Measurements from ENCODE around the gene SLC43A1.

The SLC43A1 gene

DNA sequence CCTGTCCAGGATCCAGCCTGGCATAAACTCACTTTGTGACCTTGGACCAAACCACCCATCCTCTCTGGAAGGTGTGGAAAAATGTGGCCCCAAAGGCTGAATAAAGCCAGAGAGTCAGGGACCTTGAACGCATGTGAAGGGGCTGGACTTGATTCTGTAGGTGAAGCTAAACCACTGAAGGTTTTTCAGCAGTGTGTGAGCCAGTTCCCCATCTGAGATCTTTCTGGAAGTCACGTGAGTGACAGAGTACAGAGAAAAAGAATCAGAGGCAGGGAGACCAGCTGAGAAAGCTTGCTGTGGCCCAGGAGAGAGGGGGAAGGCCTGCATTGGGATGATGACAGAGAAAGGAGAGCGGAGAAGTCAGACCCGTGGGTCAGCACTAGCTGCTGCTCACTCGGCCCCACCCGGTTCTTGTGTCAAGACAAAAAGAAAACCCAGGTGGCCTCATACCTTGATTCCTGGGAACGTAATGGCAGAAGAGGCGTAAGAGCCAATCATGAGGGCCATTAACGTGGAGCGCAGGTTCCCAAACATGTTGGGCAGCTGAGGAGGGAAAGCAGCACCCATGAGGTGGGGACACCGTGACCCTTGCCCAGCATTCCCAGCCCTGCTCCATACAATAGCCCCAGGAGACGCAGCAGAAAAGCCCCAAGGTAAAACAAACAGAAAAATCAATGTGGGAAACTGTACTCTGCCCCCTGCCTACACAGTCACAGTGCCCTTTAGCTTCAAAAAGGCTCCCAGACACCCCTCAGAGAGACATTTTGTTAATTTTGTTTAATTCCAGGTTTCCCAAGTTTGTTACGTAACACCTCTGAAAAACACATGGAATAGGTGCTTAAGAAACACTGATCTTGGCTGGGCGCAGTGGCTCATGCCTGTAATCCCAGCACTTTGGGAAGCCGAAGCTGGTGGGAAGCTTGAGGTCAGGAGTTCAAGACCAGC is 17.9 kb downstream of the SLC43A1 start:
- DNase-seq = no peak

DNA sequence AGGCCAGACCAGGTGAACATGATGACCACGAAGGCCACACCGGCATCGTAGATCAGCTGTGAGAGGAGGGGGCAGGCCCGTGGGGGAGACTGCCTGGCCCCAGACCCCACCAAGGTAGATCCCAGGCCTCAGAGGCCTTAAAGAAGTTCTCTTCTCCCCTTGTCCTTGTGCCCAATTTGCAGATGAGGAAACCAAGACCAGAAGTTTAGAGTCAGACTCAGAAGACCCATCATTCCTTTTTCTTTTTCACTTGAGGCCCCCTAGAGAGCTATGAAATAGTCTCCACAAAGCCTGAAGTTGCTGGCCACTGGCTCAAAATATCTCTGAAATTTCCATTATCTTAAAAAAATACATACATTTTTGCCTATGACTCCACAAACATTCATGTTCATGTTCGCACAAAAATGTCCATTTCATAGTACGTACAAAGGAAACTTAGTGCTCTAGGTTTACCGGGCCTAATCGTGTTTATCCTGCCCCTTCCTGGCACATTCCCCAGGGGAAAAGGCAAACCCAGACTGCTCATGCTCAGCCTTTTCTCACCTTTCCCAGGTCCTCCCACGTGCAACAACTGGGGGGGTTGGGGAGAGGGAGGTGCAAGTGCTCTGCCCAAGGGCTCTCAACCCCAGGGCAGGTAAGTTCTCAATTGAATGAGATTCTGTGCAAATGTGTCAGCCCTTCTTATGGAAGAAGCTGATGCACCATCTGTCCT is 19.2 kb downstream of the SLC43A1 start:
- DNase-seq = no peak

DNA sequence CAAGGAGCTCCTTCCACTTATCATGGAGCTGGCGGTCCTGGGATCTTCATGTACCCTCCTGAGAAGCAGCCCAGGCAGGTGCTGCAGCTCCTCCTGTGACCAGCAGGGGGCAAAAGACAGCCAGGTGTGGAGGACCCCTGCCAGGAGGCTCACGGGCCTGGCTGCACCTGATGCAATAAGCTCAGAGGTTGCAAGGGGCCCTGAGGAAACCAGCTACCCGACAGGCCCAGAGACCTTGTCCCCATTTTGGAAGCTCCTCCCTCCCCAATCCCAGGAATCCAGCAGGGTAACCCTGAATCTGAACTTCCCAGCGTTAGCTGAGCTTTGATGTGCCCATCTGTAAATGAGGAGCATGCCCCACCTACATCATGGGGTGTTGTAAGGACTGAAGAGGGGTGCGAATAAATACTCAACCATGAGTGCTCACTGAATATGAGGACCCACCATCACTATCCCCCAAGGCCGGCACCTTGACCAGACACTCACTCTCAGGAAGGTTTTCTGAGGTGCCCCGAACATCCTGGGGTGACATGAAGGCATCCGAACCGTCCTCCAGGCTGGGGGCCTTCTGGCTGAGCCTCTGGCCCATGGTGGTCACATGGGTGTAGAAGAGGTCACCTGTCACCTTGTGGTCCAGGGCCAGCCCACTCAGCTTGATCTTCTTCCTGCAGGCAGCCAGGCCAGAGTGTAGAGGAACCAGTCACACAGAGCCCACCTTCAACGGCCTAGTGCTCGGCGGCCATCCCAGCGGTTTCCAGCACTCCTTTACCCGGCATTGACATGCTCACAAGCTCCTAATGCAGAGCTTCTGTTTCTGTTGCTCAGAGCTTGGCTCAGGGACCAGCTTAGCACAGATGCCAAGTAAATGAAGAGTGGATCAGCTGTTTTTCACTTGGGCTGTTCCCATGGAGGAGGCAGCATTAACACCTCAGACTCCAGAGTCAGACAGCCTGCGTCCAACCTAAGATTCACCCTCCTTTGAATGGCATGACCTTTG is 21.7 kb downstream of the SLC43A1 start:
- DNase-seq = no peak

DNA sequence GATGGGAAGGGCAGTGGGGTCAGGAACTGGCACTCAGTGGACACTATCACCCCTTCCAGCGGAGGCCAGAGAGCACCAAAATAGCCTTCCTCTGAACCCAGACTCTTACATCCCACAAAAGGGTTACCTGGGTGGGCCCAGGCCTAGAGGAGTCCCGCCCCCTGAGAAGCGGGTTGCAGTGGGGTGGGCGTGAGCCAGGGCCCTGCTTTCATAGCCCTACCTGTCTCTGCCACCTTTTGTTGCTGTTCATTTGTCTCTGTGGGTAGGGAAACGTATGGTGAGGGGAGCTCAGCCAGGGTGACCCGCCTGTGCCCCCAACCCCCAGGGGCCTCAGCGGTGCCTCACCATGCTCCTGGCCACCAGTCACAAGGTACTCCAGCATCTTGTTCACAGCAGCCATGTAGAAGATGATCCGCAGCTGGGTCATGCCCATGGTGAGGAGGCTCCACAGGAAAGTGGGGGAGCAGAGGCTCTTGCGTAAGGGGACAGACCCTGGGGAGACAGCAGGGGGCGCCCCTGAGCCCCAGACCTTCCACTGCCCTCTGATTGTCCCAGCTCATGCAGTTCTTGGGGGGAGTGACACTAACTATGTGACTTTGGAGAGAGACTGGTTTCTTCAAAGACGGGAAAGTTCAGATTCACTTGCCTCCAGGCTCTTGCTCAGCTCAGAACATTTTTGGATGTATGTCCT is 24.0 kb downstream of the SLC43A1 start:
- DNase-seq = no peak

DNA sequence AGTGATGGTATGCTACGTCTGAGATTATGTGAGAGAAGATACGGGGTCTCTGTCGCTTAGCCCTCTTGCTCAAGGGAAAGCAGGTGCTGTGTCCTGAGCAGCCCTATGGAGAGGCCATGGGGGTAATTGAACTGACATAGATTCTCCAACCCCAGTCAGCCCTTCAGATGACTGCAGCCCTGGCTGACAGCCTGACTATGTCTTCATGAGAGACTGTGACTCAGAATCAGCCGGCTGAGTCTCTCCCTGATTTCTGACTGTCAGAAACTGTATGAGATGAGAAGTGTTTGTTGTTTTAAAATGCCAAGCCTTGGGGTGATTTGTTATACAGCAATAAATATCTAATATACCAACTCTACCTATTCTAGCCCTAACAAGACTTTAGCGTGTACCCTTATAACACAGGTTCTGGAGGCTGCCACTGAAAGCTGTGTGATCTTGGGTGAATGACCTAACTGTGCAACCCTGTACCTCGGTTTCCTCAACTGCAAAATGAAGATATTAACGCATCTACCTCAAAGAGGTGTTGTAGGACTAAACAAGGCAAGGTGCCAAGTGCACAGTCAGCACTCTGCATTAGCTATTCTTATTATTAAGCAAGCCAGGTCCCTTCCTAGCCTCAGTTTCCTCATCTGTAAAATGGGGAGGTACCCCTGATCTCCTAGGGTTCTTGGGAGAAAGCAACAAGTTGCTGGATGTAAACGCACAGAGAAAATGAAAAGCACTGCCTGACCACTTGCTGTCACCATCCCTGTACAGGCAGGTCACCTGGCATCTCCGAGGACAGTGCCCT is 24.9 kb downstream of the SLC43A1 start:
- DNase-seq = no peak

DNA sequence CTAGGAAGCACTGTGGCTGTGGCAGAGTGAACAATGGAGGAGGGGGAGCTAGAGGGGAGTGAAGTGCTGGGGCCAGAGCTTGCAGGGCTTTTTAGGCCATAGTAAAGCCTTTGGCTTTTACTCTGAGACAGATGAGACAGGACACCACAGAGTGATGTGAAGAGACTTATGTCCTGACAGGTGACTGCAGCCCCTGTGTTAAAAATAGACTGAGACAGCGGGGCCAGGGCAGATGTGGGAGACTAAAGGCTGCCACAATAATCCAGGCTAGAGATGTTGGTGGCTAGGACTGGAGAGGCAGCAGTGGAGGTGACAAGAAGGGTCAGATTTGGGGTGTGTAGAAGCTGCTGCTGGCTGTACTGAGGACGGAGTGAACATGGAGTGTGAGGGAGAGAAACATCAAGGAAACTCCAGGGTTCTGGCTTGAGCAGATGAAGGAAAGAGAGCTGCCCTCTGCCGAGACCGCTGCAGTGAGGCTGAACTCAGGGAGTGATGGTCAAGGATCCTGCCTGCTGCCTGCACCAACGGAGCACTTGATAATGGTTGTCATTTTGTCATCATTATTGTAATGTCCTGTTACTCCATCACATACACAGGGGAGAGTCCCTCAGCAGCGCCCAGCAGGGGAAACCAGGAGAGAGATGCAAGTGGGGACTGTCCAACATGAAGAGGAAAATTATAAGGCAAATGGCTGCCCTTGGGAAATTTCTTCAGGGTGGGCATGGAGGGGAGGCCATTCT is 27.4 kb downstream of the SLC43A1 start:
- DNase-seq = no peak

DNA sequence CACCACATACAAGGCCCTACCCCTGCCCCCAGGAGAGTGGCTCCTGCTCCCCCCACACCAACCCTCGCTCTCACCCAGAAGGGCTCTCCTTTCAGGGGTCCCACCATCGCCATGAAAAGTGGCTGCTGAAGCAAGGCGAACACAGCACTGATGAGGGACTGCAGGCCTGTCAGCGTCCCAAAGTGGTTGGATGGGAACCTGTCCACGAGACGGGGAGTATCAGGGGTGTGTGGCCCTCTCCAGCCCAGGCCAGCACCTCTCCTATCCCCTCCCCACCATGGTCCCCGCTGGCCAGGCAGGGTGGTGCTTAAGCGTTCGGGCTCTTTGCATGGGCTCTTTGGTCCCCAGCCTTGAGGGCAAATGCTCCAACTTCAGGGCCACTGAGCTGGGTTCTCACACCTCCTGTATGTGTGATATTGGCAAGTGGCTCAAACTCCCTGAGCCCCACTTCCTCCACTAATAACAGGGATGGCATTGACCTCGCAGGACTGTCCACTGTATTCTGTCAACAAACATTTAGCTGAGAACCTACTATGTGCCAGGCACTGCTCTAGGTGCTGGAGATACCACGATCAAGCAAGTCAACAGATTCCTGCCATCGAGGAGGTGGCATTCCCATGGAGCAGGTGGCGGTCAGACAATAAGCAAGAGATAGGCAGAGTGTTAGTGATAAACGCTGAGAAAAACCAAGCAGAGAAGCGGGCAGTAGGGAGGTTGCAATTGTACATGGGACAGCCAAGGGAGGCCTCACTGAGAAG is 28.3 kb downstream of the SLC43A1 start:
- DNase-seq = no peak

DNA sequence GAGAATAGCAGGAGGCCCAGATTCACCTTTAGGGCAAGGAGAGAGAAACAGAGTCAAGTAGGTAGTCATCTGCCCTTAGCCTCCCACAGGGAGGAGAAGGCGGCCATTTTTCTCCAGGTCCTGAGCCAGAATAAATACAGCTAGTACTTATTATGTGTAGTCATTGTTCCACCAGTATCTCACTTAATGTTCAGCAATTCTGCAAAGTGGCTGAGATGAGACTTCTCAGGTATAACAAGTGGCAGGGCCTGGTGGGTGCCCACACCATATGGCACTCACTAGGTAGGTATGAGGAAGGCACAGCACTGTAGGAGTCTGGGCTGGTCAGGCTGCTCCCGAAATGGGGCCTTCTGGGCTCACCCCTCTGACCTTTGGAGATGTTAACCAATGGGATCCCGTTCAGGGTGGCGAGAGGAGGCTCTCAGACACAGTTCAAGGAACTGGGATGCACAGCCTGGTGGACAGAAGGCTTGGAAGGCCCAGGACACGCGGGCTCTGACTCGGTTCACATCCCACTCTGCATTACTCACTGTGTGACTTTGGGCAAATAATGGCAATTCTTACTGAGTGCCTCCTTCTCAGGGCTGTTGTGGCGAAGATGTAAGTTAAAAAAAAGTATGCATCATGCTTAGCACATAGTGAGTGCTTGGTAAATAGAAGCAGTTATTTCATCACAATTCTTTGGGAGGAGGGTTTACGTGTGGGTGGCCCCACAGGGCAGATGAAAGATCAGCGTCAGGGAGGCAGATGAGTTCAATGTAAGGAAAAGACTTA is 30.1 kb downstream of the SLC43A1 start:
- DNase-seq = no peak

DNA sequence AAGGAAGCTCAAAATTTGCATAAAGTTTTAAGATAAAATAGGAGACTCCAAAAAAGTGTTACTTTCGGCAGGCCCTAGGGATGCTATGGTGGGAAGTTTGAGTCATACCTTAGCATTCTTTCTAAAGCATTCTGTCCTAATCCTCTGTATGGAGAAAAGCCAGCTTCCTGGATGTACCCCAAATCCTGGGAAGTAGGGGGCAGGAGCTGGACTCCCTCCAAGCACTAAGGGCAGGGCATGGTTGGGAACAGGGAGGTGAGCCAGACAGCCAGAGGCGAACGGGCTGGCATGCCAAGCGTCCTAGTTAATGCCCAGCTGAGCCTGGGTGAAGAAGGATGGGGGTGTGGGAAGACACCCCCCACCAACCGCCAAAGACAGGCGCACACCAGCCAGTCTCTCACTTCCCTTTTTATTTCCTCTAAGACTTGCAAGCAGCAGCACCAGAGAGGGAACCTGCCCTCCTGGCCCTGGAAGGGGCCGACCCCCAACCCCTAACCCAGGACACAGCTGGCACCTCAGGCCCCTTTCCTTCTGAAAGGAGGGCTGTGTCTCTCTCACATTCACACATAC is 31.3 kb downstream of the SLC43A1 start:
- DNase-seq = no peak

DNA sequence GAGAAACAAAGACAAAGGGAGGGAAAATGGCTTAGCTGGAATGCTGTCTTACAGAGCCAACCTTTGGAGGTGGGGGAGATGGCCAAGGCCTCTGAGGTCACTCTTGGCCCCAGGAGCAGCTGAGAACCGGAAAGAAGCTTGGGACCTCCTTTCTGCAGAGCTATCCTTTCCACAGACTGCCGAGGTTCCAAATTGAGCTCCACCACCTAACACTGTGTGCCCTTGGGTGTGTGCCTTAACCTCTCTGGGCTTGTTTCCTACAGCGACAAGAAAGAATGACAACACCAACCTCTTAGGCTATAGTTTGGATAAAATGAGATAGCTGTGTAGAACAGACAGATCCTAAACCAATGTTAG is 32.0 kb downstream of the SLC43A1 start:
- no peak for DNase-seq

DNA sequence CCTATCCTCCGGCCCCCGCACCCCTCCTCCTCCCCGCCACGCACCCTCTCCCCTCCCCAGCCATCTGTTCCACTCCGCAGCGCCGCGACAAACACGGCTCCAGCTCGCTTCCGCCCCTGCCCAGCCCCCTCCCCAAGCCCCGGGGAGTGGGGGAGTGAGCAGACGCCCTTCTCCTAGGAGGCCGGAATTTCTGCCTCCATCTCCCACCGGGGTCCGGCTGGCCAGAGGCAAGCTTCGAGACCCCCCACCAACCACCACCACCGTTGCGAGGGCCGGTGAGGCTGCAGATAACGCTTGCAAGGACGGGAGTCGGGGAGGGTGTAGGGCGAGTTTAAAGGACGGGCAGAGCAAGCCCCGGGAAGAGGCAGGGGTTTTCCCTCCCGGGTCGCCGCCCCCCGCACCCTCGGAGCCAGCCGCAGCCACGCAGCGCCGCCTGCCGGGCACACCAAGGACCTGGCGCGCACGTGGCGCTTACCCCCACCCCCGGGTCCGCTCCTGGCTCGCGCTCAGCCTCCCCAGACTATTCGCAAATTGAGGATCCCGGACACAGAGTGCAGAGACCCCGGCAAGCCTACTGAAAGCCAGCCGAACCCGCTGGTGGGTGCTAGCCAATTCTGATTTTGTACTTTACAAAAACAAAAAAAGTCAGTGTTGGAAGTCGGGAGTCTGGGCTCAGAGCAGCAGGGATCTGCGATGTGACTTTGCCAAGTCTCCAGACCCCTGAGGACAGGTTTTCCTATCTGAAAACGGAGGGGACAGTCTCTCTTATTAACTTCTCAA is 32.5 kb downstream of the SLC43A1 start:
- DNase-seq = peak; percentile 78

DNA sequence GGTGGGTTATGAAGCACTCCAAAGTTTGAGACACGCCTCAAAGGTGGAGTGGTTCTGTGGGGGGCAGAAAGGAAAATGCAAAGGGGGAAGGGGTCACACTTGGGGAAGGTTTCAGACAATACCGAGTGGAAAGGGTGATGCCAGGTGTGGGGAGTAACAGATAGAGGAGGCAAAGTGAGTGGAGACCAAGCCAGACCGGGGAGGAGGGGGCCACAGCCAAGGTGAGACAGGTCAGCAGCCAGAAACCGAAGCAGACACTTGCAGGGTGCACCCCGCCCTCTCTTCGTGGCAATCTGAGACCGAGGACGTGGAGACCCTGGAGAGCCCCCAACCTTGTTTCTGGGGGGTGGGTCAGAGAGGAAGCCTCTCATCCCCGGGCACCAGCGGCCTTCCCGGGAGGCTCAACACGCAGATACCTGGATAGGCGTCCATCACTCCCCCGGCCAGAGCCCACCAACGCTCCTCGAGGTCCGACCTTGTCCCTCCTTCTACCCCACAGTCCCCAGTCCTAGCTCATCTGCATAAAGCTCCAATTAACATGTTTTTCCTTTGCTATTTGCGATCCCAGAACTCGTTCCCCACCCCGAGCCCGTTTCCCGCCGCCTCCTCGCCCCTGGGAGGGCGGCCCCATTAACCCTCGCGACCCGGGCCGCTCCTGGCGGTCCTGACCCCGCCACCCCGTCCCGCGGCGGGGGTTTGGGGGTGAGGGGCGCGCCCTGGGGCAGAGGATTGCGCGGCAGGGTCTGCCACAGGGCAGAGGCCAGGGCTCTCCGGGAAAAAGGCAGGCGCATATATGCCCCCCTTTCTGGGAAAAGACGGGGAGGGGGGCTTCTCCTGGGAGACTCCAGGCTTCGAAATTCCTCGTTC is 33.4 kb downstream of the SLC43A1 start:
- no peak for DNase-seq

DNA sequence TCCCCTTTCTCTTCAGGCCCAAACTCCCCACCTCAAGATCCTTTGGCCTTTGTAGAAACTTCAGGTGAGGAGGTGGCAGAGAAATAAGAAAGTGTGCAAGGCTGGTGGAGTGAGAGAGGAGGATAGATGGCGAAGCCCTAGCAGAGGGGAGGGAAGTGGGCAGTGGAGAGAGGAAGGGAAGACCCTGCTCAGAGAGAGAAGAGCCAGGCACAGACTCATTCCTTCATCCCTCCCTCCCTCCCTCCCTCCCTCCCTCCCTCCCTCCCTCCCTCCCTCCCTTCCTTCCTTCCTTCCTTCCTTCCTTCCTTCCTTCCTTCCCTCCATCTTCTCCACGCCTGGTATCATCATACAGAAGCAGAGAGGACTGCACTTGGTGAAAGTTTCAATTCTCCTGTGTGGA is 34.2 kb downstream of the SLC43A1 start:
- DNase-seq = no peak

DNA sequence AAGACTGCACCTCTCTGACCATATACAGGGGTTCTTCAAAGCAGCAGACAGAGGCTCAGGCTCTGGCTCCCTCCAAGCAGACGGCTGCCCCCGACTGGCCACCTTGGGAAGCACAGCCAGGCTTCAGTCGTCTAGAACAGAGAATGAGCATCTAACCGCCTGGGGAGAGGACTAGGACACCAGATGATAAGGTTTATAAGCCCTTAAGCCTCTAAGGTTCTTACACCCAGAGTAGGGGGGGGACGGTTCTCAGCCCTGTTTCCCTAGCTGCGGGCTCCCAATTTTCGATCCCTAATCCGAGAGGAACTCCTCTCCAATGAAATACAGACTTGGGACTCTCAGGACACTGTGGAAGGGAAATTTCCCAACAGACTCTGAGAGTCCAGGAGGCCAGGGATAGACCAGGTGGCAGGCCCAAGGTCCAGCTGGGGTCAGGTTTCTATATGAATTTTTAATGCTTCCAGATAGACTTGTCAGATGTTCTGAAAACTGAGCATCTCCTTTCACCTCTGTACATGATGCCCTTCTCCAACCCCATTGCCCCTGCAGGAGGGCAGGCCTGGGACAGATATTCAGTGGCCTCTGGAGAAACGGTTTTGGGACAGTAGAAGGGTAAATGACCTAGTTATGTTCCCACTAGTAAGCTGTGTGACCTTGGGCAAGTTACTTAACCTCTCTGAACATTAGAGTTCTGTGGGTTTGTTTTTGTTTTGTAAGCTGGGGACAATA is 34.9 kb downstream of the SLC43A1 start:
- DNase-seq = peak; percentile 72

DNA sequence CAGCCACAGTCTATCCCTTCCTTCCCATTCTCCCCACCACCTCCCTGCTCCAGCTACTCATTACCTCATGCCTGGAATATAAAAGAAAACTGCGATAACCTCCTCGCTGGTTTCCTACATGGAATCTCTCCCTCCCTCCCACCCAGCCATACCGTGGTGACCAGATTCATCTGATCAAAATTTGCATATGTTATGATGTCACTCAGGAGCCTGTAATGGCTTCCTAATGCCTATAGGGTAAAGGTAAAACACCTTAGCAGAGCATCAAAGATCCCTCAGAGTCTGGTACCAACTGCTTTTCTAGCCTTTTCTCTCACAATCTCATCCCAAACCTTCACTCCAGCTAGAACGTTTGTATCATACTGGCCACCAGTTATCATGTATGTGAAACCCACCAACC is 35.6 kb downstream of the SLC43A1 start:
- DNase-seq = no peak

DNA sequence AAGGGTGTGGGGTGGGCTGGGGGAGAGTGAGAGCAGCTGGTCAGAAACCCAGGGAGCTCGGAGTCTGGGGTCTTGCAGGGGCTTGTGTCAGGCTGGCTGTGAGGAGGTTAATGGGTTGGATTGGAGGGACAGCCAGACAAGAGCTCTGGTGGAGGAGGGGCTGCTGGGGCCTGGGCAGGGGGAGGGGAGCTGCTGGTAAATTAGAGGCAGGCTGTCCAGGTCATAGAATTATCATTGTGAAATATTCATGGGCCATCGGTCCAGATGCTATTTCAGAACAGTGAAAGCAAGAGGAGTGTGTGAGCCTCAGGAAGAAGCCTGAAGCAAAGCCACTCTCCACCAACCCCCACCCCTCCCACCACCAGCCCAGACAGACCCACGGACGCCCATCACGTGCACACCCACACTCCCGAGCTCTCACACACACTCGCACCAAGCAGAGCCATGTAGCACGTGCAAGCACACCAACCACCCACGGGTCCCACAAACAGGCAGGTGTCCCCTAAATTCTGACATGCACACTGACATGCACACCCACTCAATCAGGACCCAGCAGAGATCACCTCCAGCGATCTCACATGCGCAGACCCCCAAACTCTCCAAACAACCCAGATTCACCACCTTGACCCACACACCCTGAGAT is 36.4 kb downstream of the SLC43A1 start:
- no peak for DNase-seq

Data from femur (tissue), 1 donor.